GM03348 (cell line): ENCODE results near the gene MET.
A peak's percentile ranks its signal among the peaks of the same experiment; 100 is the strongest.
"Not testable (repeated sequence)": the region's sequence is repeated elsewhere in the genome, so short reads cannot be mapped to it uniquely, and the experiment has no call there.

Experiments used
- DNase-seq: peaks from one replicate; pipeline ENCODE4 v3.0.0; 2012; ENCODE audit warnings: low spot score

MET gene

DNA sequence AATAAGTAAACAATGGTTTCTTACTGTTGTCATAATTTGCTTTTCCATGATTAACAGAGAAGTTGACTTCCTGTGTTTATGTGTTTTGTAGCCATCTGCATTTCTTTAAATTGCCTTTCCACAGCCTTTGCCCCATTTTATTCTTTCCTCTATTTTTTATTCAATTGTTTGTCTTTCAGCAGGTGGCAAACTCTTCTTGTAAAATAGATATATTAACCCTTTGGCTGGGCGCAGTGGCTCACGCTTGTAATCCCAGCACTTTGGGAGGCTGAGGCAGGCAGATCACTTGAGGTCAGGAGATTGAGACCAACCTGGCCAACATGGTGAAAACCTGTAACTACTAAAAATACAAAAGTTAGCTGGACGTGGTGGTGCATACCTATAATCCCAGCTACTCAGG, 139.8 kb downstream of the MET start:
- DNase-seq: no peak

DNA sequence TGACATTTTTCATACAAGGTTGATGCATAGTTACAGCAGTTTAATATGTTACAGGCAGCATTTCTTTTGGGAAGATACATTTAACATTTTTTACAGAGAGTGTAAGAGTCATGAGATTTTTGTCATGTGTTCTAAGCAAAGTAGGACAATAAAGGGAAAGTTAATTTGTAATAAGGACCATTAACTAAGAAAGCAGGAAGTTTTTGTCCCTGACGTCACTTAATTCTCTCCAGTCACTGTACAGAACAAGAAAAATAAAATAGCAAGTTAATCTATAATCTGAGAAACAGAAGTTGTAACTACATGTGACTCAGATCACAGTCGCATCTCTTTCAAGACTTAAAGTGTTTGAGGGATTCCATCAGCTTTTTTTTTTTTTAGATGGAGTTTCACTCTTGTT, 140.9 kb downstream of the MET start:
- DNase-seq: no peak

DNA sequence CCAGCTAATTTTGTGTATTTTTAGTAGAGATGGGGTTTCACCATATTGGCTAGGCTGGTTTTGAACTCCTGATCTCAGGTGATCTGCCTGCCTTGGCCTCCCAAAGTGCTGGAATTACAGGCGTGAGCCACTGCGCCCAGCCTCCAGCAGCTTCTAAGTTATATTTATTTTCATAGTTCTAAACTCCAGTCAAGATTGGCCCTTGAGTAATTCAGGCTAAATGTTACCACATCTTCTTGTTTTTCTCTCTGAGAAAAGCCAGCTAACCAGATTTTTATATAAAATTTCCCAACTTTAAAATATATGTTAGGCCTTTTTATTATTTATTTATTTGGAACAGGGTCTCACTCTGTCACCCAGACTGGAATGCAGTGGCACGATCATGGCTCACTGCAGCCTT, 141.4 kb downstream of the MET start:
- not testable (repeated sequence) for DNase-seq

DNA sequence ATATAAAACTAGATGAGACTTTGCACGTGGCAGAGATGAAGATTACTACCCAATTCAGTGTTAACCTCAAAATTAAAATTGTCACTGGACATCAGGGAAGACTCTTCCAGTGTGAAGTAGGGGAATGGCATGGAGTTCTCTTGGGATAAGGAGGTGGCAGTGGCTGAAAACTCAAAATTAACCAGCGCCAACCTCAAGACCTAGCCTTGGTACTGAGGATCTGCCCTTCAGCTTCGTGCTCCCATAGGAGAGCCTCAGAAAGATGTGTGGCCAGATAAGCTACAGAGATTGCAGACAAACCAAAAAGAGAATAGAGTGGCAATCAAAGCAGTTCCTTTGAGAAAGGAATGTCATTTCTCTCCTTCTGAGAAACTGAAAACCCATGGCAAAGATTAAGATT, 143.0 kb downstream of the MET start:
- no peak for DNase-seq

- DNase-seq: no peak
Measured at GRCh38 chr7:116820149-116820548, 148.2 kb downstream of the MET start.

GRCh38 chr7:116821647-116822046, 149.7 kb downstream of the MET start:
- DNase-seq: not testable (repeated sequence)

- no peak for DNase-seq
Measured at GRCh38 chr7:116824449-116824848, 152.5 kb downstream of the MET start.

DNA sequence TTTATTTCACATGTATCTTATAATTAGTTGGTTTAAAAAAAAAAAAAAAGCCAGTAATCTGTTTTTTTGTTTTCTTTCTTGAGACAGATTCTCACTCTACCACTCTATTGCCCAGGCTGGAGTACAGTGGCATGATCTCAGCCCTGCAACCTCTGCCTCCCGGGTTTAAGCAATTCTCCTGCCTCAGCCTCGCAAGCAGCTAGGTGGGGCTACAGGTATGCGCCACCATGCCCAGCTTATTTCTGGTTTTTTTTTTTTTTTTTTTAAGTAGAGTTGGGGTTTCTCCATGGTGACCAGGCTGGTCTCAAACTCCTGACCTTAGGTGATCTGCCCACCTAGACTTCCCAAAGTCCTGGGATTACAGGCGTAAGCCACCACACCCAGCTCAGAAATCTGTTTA, 156.3 kb downstream of the MET start:
- no peak for DNase-seq

GRCh38 chr7:116829041-116829440, 157.0 kb downstream of the MET start:
- no peak for DNase-seq

DNA sequence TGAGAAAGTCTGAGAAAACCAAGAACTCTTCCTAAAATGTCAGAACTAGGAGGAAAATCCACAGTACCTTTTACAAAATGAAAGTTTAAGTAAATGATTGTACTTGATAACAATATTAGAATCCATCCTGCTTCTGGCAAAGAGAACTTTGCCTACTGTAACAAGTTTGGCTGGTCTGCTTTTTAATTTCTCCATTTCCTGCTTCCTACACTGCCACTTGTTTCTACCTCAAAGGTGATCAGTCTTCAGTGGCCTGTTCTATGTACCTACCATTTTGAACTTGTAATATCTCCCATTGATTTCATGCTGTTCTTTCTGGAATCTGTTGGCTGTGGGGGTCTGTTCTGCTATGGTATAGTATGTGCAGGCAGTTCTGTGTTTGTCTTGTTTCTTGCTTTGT, 157.5 kb downstream of the MET start:
- DNase-seq: no peak

GRCh38 chr7:116832692-116833091, 160.7 kb downstream of the MET start:
- DNase-seq: no peak

DNA sequence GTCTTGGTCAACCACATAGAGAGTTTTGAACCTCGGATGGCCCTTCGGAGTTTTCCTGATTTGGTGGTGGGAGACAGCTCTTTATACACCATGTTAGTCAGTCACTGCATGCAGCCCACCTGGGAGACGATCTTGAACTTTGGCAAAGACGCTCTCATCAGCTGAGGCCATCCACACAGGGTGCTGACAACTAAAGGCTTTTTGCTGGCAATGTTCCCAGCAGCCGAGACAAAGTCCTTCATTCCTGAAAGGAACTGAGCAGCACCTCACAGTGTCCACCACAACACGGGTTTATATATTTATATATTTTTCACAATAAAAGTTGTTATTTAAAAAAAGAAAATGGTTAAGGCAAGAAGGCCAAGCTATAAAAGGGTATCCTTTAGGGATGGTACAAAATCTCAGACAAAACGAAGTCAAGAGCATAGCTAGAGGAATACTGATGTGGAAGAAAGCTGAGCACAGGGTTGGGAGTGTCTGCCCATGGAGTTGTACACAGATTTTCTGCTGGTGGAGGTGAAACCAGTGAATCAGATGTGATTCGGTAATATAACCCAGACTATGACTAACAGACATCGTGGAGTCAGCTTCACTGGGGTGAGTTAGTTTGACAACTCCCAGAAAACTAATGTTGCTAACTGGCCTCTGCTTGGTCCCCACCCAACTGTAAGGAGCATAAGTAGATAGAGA, 163.0 kb downstream of the MET start:
- DNase-seq: peak; percentile 35

GRCh38 chr7:116836048-116836447, 164.1 kb downstream of the MET start:
- no peak for DNase-seq

DNA sequence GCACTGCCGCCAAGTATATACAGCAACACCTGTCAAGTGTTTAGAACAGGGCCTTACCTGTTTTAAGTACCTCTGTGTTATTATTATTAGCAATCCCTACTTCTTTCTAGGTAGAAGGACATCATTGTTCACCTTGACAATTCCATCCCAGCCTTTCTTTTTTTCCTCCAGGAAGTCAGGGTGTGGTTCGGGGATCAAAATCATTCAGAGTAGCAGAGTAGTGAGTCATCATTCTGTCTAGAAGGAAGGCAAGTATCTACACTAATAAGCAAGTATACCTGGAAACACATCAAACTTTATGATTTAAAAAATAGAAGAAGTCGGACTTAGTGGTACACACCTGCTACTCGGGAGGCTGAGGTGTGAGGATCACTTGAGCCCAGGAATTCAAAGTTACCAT, 164.9 kb downstream of the MET start:
- no peak for DNase-seq

GRCh38 chr7:116837586-116837985, 165.6 kb downstream of the MET start:
- no peak for DNase-seq

GRCh38 chr7:116840256-116840655, 168.3 kb downstream of the MET start:
- DNase-seq: no peak

DNA sequence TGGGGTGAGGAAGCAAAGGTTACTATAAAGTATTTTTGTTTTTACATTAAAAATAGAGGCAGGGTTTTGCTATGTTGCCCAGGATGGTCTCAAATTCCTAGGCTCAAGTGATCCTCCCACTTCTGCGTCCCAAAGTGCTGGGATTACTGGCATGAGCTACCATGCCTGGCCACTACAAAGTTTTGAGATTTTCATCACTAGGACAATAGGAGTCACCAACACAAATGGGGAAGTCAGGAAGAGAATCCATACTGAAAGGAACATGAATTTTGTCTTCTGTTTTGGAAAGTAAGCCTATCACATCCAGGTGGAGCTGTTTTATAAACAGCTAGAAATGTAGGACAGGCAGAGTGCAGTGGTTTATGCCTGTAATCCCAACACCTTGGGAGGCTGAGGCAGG, 170.4 kb downstream of the MET start:
- DNase-seq: no peak

- no peak for DNase-seq
Measured at GRCh38 chr7:116843378-116843777, 171.4 kb downstream of the MET start.
